ENCODE results near the gene IGF2R.
"Not testable (repeated sequence)": the region's sequence is repeated elsewhere in the genome, so short reads cannot be mapped to it uniquely, and the experiment has no call there.

IGF2R gene

DNA sequence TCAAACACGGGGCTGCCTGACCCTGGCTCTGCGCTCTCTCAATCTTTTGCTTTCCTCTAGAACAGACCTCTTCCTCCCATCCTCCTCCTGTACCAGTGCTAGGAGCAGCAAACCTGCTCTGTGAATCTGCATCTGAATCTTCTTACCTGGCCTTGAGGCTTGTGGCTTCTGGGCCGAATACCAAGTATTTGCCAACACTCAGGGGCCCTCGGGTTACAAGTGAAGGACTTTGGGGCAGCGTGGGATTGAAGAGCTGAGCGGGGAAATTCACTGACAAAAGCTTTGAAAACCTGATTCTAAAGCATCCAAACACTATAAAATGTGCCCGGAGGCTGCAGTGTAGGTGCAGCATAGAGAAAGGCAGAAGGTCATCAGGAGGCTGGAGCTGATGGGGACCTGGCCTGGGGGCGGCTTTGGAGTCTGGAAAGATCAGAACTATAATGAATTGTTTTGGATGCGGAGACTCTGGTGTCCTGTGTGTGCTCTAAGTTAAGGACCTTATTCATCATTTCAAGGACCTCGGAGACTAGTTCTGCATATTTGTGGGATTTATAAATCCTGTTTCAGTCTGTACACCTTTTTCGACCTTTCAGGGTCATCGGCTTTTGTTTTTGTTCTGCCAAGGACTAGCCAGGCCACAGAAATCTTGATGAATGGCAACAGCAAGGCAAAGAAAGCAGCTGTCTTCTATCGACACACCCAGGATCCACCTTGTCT lies 16.4 kb upstream of the IGF2R start:
- no peak for DNase-seq

- DNase-seq: no peak
Observed at GRCh38 chr6:159953091-159953601, 15.7 kb upstream of the IGF2R start.

- no peak for DNase-seq
Observed at GRCh38 chr6:159955945-159956361, 12.9 kb upstream of the IGF2R start.

- DNase-seq: no peak
Observed at GRCh38 chr6:159957071-159957673, 11.7 kb upstream of the IGF2R start.

DNA sequence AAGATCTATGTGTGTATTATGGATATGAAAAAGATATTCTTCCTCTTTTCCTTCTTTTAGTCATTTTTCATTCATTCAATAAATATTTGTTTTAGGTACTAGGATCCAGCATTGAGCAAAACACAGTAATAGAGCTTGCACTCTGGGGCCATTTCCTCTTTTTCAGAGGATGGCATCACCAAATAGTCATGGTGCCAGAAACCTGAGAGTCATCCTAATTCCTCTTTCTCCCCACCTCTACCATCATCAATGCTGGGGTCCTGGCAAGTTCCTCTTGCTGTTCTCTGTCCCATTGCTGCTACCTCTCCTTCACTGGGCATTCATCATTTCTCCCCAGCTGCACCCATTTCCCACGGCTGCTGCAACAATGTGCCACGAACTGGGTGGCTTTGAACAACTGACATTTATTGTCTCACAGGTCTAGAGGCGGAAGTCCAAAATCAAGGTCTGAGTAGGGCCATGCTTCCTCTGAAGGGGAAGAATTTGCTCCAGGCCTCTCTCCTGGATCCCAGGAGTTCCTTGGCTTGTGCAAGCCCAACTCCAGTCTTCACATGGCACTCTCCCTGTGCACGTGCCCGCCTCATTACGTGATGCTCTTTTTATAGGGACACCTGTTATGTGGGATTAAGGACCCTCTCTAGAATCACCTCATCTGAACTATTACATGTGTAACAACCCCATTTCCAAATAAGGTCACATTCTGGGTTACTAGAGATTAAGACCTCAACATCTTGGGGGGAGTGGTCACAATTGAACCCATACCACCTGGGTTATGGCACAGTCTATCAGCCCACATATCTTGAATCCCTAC lies 9.5 kb upstream of the IGF2R start:
- DNase-seq: no peak

GRCh38 chr6:159959976-159960384 lies 8.9 kb upstream of the IGF2R start:
- peak; percentile 8 for DNase-seq

DNA sequence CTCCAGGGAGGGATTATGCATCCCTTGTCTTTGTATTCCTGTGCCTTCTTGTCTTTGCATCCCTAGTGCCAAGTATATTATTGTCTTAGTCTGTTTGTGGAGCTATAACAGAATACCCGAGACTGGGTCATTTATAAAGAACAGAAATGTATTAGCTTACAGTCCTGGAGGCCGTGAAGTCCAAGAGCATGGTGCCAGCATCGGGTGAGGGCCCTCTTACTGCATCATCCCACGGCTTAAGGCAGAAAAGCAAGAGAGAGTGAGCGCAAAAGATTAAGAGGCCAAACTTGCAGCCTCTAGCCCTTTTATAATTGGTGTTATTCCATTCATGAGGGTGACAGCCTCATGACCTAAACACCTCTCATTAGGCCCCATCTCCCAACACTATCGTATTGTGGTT lies 8.4 kb upstream of the IGF2R start:
- DNase-seq: no peak

- DNase-seq: peak; percentile 67
Observed at GRCh38 chr6:159961528-159961927, 7.4 kb upstream of the IGF2R start.

DNA sequence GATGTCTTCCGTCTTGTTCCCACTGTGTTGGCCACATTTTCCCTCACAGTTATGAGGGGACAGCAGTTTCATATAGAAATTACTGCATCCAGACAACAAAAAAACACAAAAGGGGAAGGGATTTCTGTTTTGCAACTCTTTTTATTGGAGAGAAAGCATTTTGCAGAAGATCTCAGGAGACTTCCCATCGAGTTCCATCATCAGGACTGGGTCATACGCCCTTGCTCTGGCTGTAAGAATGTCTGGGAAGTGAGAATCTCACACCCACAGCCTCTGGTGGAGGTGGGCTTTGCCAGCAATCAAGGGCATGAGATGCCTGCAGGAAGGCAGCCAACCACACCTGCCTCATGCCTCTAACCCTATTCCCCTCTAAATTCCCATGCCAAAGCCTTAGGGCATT lies 5.8 kb upstream of the IGF2R start:
- no peak for DNase-seq

GRCh38 chr6:159964046-159964445 lies 4.8 kb upstream of the IGF2R start:
- DNase-seq: no peak

- no peak for DNase-seq
Observed at GRCh38 chr6:159966339-159966738, 2.5 kb upstream of the IGF2R start.

GRCh38 chr6:159966981-159967380 lies 1.9 kb upstream of the IGF2R start:
- peak; percentile 27 for DNase-seq

DNA sequence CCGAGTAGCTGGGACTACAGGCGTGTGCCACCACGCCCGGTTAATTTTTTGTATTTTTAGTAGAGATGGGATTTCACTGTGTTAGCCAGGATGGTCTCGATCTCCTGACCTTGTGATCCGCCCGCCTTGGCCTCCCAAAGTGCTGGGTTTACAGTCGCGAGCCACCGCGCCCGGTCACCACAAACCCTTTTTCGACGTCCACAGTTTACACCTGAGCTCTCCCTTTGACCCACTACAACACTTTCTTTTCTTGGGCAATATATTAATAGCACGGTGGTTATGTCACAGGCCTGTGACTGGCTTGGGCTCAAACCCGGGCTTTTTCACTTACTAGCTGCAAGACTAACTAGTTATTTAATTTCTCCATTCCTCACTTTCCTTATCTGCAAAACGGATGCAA lies 1.3 kb upstream of the IGF2R start:
- not testable (repeated sequence) for DNase-seq

- DNase-seq: peak; percentile 41
Observed at GRCh38 chr6:159969204-159969912, 476 bp downstream of the IGF2R start.

DNA sequence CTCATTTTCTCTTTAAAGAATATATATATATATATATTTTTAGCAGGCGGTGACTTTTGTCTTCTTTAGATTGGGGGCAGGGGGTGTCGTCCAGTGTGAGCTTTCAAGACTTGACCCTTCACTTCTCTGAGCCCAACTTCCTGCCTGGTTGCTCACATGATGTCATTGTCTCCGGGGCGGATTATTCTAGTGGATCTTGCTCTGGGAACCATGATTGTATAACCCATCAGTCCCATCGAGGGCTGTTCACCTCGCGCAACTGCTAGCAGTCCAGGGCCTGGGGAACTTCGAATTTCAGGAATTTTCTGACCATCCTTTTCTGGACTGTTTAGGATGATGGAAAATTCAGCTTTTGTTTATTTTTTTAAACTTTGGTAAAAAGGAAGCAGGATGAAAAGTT lies 1.0 kb downstream of the IGF2R start:
- peak; percentile 76 for DNase-seq

- no peak for DNase-seq
Observed at GRCh38 chr6:159970659-159971063, 1.8 kb downstream of the IGF2R start.

GRCh38 chr6:159971341-159972178 lies 2.7 kb downstream of the IGF2R start:
- no peak for DNase-seq

GRCh38 chr6:159972506-159973268 lies 3.8 kb downstream of the IGF2R start:
- DNase-seq: no peak

DNA sequence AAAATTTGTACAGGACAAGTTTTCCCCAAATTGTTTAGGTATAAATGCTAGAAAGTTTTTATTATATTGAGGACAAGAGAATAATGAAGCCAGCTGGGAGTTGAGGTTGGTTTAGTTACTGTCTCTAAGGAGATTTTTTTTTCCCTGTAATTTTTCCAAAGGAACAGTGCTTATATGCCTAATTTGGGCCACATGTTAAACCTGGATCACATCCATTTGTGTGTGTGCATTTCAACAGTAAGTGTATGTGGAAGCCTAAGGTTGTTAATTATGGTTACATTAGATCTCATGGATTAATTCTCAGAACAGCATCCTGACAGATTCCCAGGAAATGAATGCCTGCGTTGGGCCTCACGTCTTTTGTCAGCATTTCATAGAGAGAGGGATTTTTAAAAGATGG lies 4.5 kb downstream of the IGF2R start:
- no peak for DNase-seq

DNA sequence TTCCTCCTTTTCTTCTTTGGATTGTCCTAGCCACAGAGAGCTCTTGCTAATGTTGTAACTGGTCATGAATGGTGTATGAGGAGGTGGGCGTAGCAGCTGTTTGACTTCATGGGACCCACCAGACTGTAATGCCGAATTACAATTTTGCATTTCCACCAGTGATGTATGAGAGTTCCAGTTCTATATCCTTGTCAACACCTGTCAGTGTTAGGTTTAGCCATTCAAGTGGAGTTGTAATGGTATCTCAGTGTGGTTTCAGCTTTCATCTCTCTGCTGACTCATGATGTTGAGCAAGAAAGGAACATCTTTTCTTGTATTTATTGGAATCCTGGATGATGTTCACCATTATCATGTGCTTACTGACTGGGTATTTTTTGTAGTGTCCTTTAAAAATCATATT lies 5.1 kb downstream of the IGF2R start:
- peak; percentile 38 for DNase-seq

DNA sequence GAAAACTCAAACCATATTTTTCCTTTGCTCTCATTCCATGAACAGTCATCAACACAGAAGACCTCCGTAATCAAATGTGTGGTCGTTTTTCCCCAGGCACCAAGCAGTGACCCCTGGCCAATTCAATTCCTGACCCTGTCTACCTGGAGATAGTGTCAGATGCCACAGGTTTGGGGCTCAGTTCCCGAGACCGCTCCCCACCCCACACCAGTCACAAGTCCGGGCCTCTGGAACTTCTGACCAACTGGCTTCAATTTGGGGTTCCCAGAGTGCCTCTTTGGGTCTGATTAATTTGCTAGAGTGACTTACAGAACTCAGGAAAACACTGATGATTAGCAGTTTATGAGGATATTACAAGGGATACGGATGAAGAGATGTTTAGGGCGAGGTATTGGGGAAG lies 6.0 kb downstream of the IGF2R start:
- DNase-seq: no peak
